Breast epithelium (tissue), 4 donors: Measurements from ENCODE around the gene NR0B2. TPM values are rescaled to one million over a fixed set of nuclear protein-coding genes. Genes with fewer than 3 reads are reported as not detected.

Experiments
- DNase-seq, 2 donors: peaks; one replicate each; pipeline ENCODE4 v3.0.0-alpha.2; 2019; ENCODE audit warnings: low spot score in 2 of 2
- H3K27ac ChIP-seq, 2 donors: fragments of 200-600 bp; sonication (generic) in 1 of 2; one replicate each; pipeline ENCODE4 v1.5.1; 2016 to 2019; ENCODE audit warnings: mild to moderate bottlenecking in 1 of 2
- H3K27me3 ChIP-seq, 2 donors: fragments of 200-600 bp; sonication (generic) in 1 of 2; one replicate each; pipeline versions ENCODE4 v1.5.1 to v1.6.0; 2017 to 2019; ENCODE audit warnings: control low read depth in 1 of 2, mild to moderate bottlenecking in 1 of 2
- H3K36me3 ChIP-seq: fragments of 200-600 bp; one replicate; pipeline ENCODE4 v1.5.1; 2019
- H3K4me1 ChIP-seq, 2 donors: fragments of 200-600 bp; sonication (generic); one replicate each; pipeline ENCODE4 v1.5.1; 2016 to 2019; ENCODE audit warnings: control low read depth in 1 of 2
- H3K4me3 ChIP-seq, 3 donors: fragments of 200-600 bp; sonication (generic); 1 replicate in 2 of 3; 2 replicates in 1 of 3; pipeline ENCODE4 v1.5.1; 2016 to 2019; ENCODE audit warnings: mild to moderate bottlenecking in 3 of 3, moderate library complexity in 2 of 3
- H3K9me3 ChIP-seq, 2 donors: fragments of 200-600 bp; sonication (generic) in 1 of 2; one replicate each; pipeline ENCODE4 v1.5.1; 2016 to 2019; ENCODE audit warnings: control low read depth in 1 of 2
- CTCF ChIP-seq, 3 donors: fragments of 450-650 bp; IDR thresholded peaks; one replicate each; pipeline ENCODE4 v1.5.1; 2016 to 2017; ENCODE audit warnings: antibody characterized with exemption in 3 of 3, mild to moderate bottlenecking in 3 of 3, moderate library complexity in 3 of 3
- POLR2A ChIP-seq: fragments of 450-650 bp; IDR thresholded peaks from one replicate; pipeline ENCODE4 v1.6.1; 2016; ENCODE audit warnings: antibody characterized with exemption, mild to moderate bottlenecking, moderate library complexity
- POLR2AphosphoS5 ChIP-seq, 3 donors: sonication (generic); formaldehyde crosslinking; IDR thresholded peaks; one replicate each; pipeline ENCODE4 v1.6.1; 2017; ENCODE audit warnings: antibody characterized with exemption in 3 of 3
- intact Hi-C: fragments of 100-400 bp; cut with DNase I; formaldehyde crosslinking; loops from one replicate; pipeline ENCODE4 v1.15.1; 2023; ENCODE audit warnings: low total_unique reads
- total RNA-seq, 3 donors: library from RNA; depleted of rRNA; stranded (reverse); fragments of >200 nt; gene quantifications; one replicate each; pipeline ENCODE4 v1.1.0, GENCODE V29; 2016

NR0B2 gene
- total RNA-seq, 3 donors from 2014 or later, result not detected

- TF ChIP-seq POLR2AphosphoS5 (IDR thresholded peaks at IDR 0.05), result no peak
- TF ChIP-seq CTCF (IDR thresholded peaks at IDR 0.05), result no peak
- TF ChIP-seq POLR2A, result no peak
- H3K27ac ChIP-seq, result no peak overlapping the region
- no peak for DNase-seq
- intact Hi-C loops, result loop anchor here (5.0 kb wide), 1 partner anchor 442 kb away; no protein-coding TSS in a partner anchor
- no peaks in the 10 kb centered on the region for H3K36me3 ChIP-seq
- H3K4me1 ChIP-seq, result peaks cover 0 to 9% of the 10 kb centered on the region in 2 donors
- H3K9me3 ChIP-seq, result peaks cover 0 to 8% of the 10 kb centered on the region in 2 donors
- H3K27me3 ChIP-seq, result peaks cover 0 to 9% of the 10 kb centered on the region in 2 donors
- H3K4me3 ChIP-seq, result peak overlapping the region in 2 of 3 donors; percentile 84 to 86
Observed at GRCh38 chr1:26959270-26959669, 45.5 kb upstream of the NR0B2 start.

GRCh38 chr1:26957306-26957705, 43.5 kb upstream of the NR0B2 start:
- no peaks in the 10 kb centered on the region for H3K36me3 ChIP-seq
- H3K27ac ChIP-seq, result no peak overlapping the region
- intact Hi-C loops, result loop anchor here (5.0 kb wide), 1 partner anchor 440 kb away; no protein-coding TSS in a partner anchor
- H3K9me3 ChIP-seq, result peaks cover 0 to 8% of the 10 kb centered on the region in 2 donors
- TF ChIP-seq POLR2AphosphoS5 (IDR thresholded peaks at IDR 0.05) (no peak), POLR2A (no peak), CTCF (IDR thresholded peaks at IDR 0.05) (no peak)
- peaks cover 0 to 9% of the 10 kb centered on the region in 2 donors for H3K27me3 ChIP-seq
- peaks cover 0 to 9% of the 10 kb centered on the region in 2 donors for H3K4me1 ChIP-seq
- no peak for DNase-seq
- no peak overlapping the region for H3K4me3 ChIP-seq

- H3K4me3 ChIP-seq, result no peak overlapping the region
- no peak overlapping the region for H3K27ac ChIP-seq
- intact Hi-C loops, result loop anchor here (5.0 kb wide), 1 partner anchor 439 kb away; no protein-coding TSS in a partner anchor
- DNase-seq, result no peak
- H3K9me3 ChIP-seq, result peaks cover 0 to 8% of the 10 kb centered on the region in 2 donors
- peaks cover 0 to 9% of the 10 kb centered on the region in 2 donors for H3K27me3 ChIP-seq
- peaks cover 0 to 8% of the 10 kb centered on the region in 2 donors for H3K4me1 ChIP-seq
- no peak for TF ChIP-seq CTCF (IDR thresholded peaks at IDR 0.05)
- no peak for TF ChIP-seq POLR2A
- TF ChIP-seq POLR2AphosphoS5 (IDR thresholded peaks at IDR 0.05), result no peak
- no peaks in the 10 kb centered on the region for H3K36me3 ChIP-seq
Observed at GRCh38 chr1:26956321-26956720, 42.5 kb upstream of the NR0B2 start.

GRCh38 chr1:26953374-26953773, 39.6 kb upstream of the NR0B2 start:
- TF ChIP-seq POLR2AphosphoS5 (IDR thresholded peaks at IDR 0.05) (no peak), POLR2A (no peak), CTCF (IDR thresholded peaks at IDR 0.05) (no peak)
- DNase-seq, result no peak
- Histone ChIP-seq H3K27me3 (no peaks in the 10 kb centered on the region), H3K36me3 (no peaks in the 10 kb centered on the region), H3K27ac (no peak overlapping the region), H3K9me3 (peaks cover 0 to 8% of the 10 kb centered on the region in 2 donors), H3K4me1 (no peaks in the 10 kb centered on the region), H3K4me3 (no peak overlapping the region)
- intact Hi-C loops, result no loop called here

- Histone ChIP-seq H3K4me3 (no peak overlapping the region), H3K36me3 (no peaks in the 10 kb centered on the region), H3K4me1 (no peaks in the 10 kb centered on the region), H3K9me3 (peaks cover 0 to 8% of the 10 kb centered on the region in 2 donors), H3K27ac (no peak overlapping the region), H3K27me3 (no peaks in the 10 kb centered on the region)
- DNase-seq, result no peak
- TF ChIP-seq POLR2AphosphoS5 (IDR thresholded peaks at IDR 0.05) (no peak), POLR2A (no peak), CTCF (IDR thresholded peaks at IDR 0.05) (no peak)
- intact Hi-C loops, result no loop called here
Observed at GRCh38 chr1:26951821-26952497, 38.2 kb upstream of the NR0B2 start.
